HepG2 (cell line): ENCODE measurements around the gene STX5. TPM values are rescaled to one million over a fixed set of nuclear protein-coding genes. Genes with fewer than 3 reads are reported as not detected.
A peak's percentile ranks its signal among the peaks of the same experiment; 100 is the strongest.

ENCODE experiments used
- AGO1 ChIP-seq: fragments of 200-400 bp; formaldehyde crosslinking; IDR thresholded peaks from 2 replicates; pipeline ENCODE4 v1.6.1; 2017; ENCODE audit warnings: mild to moderate bottlenecking, low read depth, low read length, moderate library complexity; ENCODE audit not compliant: poor library complexity, severe bottlenecking
- ISL2 ChIP-seq: sonication (generic); formaldehyde crosslinking; IDR thresholded peaks from 2 replicates; pipeline ENCODE4 v1.5.0; 2020; ENCODE audit warnings: missing genetic modification reagents
- KLF13 ChIP-seq: sonication (generic); formaldehyde crosslinking; IDR thresholded peaks from 2 replicates; pipeline ENCODE4 v1.4.0; 2020; ENCODE audit warnings: mild to moderate bottlenecking, missing genetic modification reagents
- MYC ChIP-seq: sonication (generic); formaldehyde crosslinking; IDR thresholded peaks from 2 replicates; pipeline ENCODE4 v1.9.0; 2021; ENCODE audit warnings: missing genetic modification reagents, borderline replicate concordance
- NFE2L2 ChIP-seq: fragments of 150-350 bp; IDR thresholded peaks from 2 replicates; pipeline ENCODE4 v1.6.1; 2014; ENCODE audit warnings: low read length
- RELA ChIP-seq: sonication (generic); formaldehyde crosslinking; IDR thresholded peaks from 2 replicates; pipeline ENCODE4 v1.4.0; 2020; ENCODE audit warnings: missing genetic modification reagents
- SPEN ChIP-seq: sonication (generic); formaldehyde crosslinking; IDR thresholded peaks from 2 replicates; pipeline ENCODE4 v1.5.1; 2020; ENCODE audit warnings: low read depth, mild to moderate bottlenecking, missing genetic modification reagents
- ZNF652 ChIP-seq: IDR thresholded peaks from 2 replicates; pipeline ENCODE4 v1.6.1; 2016; ENCODE audit warnings: low read depth, borderline replicate concordance
- polyA plus RNA-seq, 8 experiments: library from polyadenylated mRNA; depleted of rRNA in 3 of 8; stranded (reverse) in 7 of 8; unstranded in 1 of 8; fragments of >200 nt; fragmentation: Illumina TruSeq in 4 of 8; extraction: Trizol in 4 of 8; gene quantifications; 2 replicates each; pipeline versions ENCODE4 v1.2.1 to v1.2.3, GENCODE V29; 2011 to 2016; ENCODE audit warnings: low read depth in 4 of 8, missing spikeins in 1 of 8, mixed read lengths in 1 of 8; ENCODE audit not compliant: insufficient read depth in 1 of 8
- total RNA-seq, 5 experiments: library from RNA; depleted of rRNA; stranded (reverse); fragments of >200 nt; fragmentation: Illumina TruSeq; extraction: Trizol; gene quantifications; 2 replicates each; pipeline ENCODE4 v1.2.3, GENCODE V29; 2016; ENCODE audit warnings: low read depth in 1 of 5
- TF ChIP-seq, protein P1 (sequence below): sonication (generic); formaldehyde crosslinking; IDR thresholded peaks from 2 replicates; pipeline ENCODE4 v1.5.0; 2020; ENCODE audit warnings: mild to moderate bottlenecking, missing genetic modification reagents, moderate library complexity
- TF ChIP-seq, protein P2 (sequence below): sonication (generic); formaldehyde crosslinking; conservative IDR thresholded peaks from 2 replicates; pipeline ENCODE4 v1.4.0; 2020; ENCODE audit warnings: missing genetic modification reagents
- TF ChIP-seq, protein P3 (sequence below): sonication (generic); formaldehyde crosslinking; IDR thresholded peaks from 2 replicates; pipeline ENCODE4 v1.4.0; 2020; ENCODE audit warnings: mild to moderate bottlenecking, missing genetic modification reagents
- TF ChIP-seq, protein P4 (sequence below): sonication (generic); formaldehyde crosslinking; IDR thresholded peaks from 2 replicates; pipeline ENCODE4 v1.9.0; 2021; ENCODE audit warnings: mild to moderate bottlenecking, missing genetic modification reagents

Gene STX5
- total and polyA plus RNA-seq, 2 of the 13 experiments (the other 11 are each of a cell fraction or from before 2014, with no cell fraction given): 26.9 to 30.0 TPM

GRCh38 chr11:62855571-62856332, 23.9 kb upstream of the STX5 start (continued):
- TF ChIP-seq, protein P1, sequence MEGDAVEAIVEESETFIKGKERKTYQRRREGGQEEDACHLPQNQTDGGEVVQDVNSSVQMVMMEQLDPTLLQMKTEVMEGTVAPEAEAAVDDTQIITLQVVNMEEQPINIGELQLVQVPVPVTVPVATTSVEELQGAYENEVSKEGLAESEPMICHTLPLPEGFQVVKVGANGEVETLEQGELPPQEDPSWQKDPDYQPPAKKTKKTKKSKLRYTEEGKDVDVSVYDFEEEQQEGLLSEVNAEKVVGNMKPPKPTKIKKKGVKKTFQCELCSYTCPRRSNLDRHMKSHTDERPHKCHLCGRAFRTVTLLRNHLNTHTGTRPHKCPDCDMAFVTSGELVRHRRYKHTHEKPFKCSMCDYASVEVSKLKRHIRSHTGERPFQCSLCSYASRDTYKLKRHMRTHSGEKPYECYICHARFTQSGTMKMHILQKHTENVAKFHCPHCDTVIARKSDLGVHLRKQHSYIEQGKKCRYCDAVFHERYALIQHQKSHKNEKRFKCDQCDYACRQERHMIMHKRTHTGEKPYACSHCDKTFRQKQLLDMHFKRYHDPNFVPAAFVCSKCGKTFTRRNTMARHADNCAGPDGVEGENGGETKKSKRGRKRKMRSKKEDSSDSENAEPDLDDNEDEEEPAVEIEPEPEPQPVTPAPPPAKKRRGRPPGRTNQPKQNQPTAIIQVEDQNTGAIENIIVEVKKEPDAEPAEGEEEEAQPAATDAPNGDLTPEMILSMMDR (CRISPR knock-in tag): peak; percentile 23; the same call in 1 of the 2 replicates
- no peak for TF ChIP-seq AGO1
- 0 out of 2 replicates have a peak, but pooled peaks have one; percentile 54 for TF ChIP-seq KLF13 (CRISPR knock-in tag)
- peak; percentile 11; the same call in 1 of the 2 replicates for TF ChIP-seq ZNF652 (CRISPR knock-in tag)
- TF ChIP-seq, protein P2, sequence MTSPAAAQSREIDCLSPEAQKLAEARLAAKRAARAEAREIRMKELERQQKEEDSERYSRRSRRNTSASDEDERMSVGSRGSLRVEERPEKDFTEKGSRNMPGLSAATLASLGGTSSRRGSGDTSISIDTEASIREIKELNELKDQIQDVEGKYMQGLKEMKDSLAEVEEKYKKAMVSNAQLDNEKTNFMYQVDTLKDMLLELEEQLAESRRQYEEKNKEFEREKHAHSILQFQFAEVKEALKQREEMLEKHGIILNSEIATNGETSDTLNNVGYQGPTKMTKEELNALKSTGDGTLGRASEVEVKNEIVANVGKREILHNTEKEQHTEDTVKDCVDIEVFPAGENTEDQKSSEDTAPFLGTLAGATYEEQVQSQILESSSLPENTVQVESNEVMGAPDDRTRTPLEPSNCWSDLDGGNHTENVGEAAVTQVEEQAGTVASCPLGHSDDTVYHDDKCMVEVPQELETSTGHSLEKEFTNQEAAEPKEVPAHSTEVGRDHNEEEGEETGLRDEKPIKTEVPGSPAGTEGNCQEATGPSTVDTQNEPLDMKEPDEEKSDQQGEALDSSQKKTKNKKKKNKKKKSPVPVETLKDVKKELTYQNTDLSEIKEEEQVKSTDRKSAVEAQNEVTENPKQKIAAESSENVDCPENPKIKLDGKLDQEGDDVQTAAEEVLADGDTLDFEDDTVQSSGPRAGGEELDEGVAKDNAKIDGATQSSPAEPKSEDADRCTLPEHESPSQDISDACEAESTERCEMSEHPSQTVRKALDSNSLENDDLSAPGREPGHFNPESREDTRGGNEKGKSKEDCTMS (CRISPR knock-in tag): 0 out of 2 replicates have a peak, but pooled peaks have one; percentile 62
- peak; percentile 76 for TF ChIP-seq RELA
- TF ChIP-seq, protein P3, sequence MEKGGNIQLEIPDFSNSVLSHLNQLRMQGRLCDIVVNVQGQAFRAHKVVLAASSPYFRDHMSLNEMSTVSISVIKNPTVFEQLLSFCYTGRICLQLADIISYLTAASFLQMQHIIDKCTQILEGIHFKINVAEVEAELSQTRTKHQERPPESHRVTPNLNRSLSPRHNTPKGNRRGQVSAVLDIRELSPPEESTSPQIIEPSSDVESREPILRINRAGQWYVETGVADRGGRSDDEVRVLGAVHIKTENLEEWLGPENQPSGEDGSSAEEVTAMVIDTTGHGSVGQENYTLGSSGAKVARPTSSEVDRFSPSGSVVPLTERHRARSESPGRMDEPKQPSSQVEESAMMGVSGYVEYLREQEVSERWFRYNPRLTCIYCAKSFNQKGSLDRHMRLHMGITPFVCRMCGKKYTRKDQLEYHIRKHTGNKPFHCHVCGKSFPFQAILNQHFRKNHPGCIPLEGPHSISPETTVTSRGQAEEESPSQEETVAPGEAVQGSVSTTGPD (CRISPR knock-in tag): no peak
- TF ChIP-seq, protein P4, sequence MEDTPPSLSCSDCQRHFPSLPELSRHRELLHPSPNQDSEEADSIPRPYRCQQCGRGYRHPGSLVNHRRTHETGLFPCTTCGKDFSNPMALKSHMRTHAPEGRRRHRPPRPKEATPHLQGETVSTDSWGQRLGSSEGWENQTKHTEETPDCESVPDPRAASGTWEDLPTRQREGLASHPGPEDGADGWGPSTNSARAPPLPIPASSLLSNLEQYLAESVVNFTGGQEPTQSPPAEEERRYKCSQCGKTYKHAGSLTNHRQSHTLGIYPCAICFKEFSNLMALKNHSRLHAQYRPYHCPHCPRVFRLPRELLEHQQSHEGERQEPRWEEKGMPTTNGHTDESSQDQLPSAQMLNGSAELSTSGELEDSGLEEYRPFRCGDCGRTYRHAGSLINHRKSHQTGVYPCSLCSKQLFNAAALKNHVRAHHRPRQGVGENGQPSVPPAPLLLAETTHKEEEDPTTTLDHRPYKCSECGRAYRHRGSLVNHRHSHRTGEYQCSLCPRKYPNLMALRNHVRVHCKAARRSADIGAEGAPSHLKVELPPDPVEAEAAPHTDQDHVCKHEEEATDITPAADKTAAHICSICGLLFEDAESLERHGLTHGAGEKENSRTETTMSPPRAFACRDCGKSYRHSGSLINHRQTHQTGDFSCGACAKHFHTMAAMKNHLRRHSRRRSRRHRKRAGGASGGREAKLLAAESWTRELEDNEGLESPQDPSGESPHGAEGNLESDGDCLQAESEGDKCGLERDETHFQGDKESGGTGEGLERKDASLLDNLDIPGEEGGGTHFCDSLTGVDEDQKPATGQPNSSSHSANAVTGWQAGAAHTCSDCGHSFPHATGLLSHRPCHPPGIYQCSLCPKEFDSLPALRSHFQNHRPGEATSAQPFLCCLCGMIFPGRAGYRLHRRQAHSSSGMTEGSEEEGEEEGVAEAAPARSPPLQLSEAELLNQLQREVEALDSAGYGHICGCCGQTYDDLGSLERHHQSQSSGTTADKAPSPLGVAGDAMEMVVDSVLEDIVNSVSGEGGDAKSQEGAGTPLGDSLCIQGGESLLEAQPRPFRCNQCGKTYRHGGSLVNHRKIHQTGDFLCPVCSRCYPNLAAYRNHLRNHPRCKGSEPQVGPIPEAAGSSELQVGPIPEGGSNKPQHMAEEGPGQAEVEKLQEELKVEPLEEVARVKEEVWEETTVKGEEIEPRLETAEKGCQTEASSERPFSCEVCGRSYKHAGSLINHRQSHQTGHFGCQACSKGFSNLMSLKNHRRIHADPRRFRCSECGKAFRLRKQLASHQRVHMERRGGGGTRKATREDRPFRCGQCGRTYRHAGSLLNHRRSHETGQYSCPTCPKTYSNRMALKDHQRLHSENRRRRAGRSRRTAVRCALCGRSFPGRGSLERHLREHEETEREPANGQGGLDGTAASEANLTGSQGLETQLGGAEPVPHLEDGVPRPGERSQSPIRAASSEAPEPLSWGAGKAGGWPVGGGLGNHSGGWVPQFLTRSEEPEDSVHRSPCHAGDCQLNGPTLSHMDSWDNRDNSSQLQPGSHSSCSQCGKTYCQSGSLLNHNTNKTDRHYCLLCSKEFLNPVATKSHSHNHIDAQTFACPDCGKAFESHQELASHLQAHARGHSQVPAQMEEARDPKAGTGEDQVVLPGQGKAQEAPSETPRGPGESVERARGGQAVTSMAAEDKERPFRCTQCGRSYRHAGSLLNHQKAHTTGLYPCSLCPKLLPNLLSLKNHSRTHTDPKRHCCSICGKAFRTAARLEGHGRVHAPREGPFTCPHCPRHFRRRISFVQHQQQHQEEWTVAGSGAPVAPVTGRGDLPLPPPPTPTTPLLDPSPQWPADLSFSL (CRISPR knock-in tag): no peak
- TF ChIP-seq ISL2 (CRISPR knock-in tag): peak; percentile 85
- TF ChIP-seq MYC (CRISPR knock-in tag): peak; percentile 100
- no peak for TF ChIP-seq NFE2L2
- TF ChIP-seq SPEN (CRISPR knock-in tag): peak; percentile 71; the same call in 1 of the 2 replicates
